WTC11 (cell line): ENCODE data around the gene HSPG2. TPM values are rescaled to one million over a fixed set of nuclear protein-coding genes. Genes with fewer than 3 reads are reported as not detected.
"Not testable (repeated sequence)": the region's sequence is repeated elsewhere in the genome, so short reads cannot be mapped to it uniquely, and the experiment has no call there.

ENCODE experiments used
- ATAC-seq: fragments of 200-7000 bp; cut with Tn5 transposase; 2 replicates; pipeline ENCODE4 v1.10.0; 2021; ENCODE audit warnings: mild to moderate bottlenecking, moderate library complexity
- CTCF ChIA-PET: fragments of 300-600 bp; sonication (Branson Sonifier 250); formaldehyde crosslinking; loops from one replicate; lab custom pipeline; 2021; ENCODE audit warnings: antibody characterized with exemption; lab: Charles Lee
- POLR2A ChIA-PET: fragments of 350-600 bp; sonication (Branson Sonifier 250); formaldehyde crosslinking; loops from one replicate; lab custom pipeline; 2021; ENCODE audit warnings: antibody characterized with exemption; lab: Charles Lee
- DNase-seq: peaks from one replicate; pipeline ENCODE4 v3.0.0; 2021; ENCODE audit warnings: low spot score
- H3K27ac Mint-ChIP-seq: 2 replicates; pipeline ENCODE4 v1.8.0; 2021; ENCODE audit warnings: mixed read lengths
- H3K27me3 Mint-ChIP-seq: 2 replicates; pipeline ENCODE4 v1.8.0; 2021; ENCODE audit warnings: low read depth, mild to moderate bottlenecking, moderate library complexity, mixed read lengths
- H3K36me3 Mint-ChIP-seq: 2 replicates; pipeline ENCODE4 v1.8.0; 2021; ENCODE audit warnings: mixed read lengths
- H3K4me1 Mint-ChIP-seq: 2 replicates; pipeline ENCODE4 v1.8.0; 2022; ENCODE audit warnings: mixed read lengths
- H3K4me3 Mint-ChIP-seq: 2 replicates; pipeline ENCODE4 v1.8.0; 2021; ENCODE audit warnings: mild to moderate bottlenecking, moderate library complexity, mixed read lengths
- H3K9me3 Mint-ChIP-seq: 2 replicates; pipeline ENCODE4 v1.8.0; 2021; ENCODE audit warnings: mixed read lengths
- HMGA2 ChIP-seq: fragments of 250-450 bp; sonication (Bioruptor Pico); IDR thresholded peaks from 2 replicates; pipeline ENCODE4 v1.4.0; 2021; ENCODE audit warnings: mild to moderate bottlenecking, moderate library complexity
- IRF2 ChIP-seq: sonication (generic); formaldehyde crosslinking; IDR thresholded peaks from 2 replicates; pipeline ENCODE4 v1.8.0; 2022; ENCODE audit warnings: low read depth, missing genetic modification reagents, borderline replicate concordance
- SMAD3 ChIP-seq: sonication (generic); formaldehyde crosslinking; IDR thresholded peaks from 2 replicates; pipeline ENCODE4 v1.8.0; 2022; ENCODE audit warnings: missing genetic modification reagents, mild to moderate bottlenecking, borderline replicate concordance
- ZNF263 ChIP-seq: sonication (generic); formaldehyde crosslinking; IDR thresholded peaks from 2 replicates; pipeline ENCODE4 v1.8.1; 2022; ENCODE audit warnings: low read depth, mild to moderate bottlenecking, moderate library complexity, missing genetic modification reagents
- ZNF396 ChIP-seq: fragments of 250-450 bp; sonication (Bioruptor Pico); IDR thresholded peaks from 2 replicates; pipeline ENCODE4 v1.8.0; 2021; ENCODE audit warnings: mild to moderate bottlenecking, moderate library complexity, borderline replicate concordance
- ZNF532 ChIP-seq: fragments of 250-450 bp; sonication (Bioruptor Pico); IDR thresholded peaks from 2 replicates; pipeline ENCODE4 v1.9.0; 2021; ENCODE audit warnings: mild to moderate bottlenecking, borderline replicate concordance
- ZNF671 ChIP-seq: fragments of 250-450 bp; sonication (Bioruptor Pico); IDR thresholded peaks from 2 replicates; pipeline ENCODE4 v1.8.0; 2021; ENCODE audit warnings: mild to moderate bottlenecking
- total RNA-seq: library from RNA; stranded (reverse); gene quantifications from 3 replicates; pipeline ENCODE4 v1.2.3, GENCODE V29; 2021
- TF ChIP-seq, protein P1 (sequence below): fragments of 200-600 bp; IDR thresholded peaks from 2 replicates; pipeline ENCODE4 v1.8.0; 2022; ENCODE audit warnings: antibody characterized with exemption
- TF ChIP-seq, protein P2 (sequence below): sonication (generic); formaldehyde crosslinking; IDR thresholded peaks from 2 replicates; pipeline ENCODE4 v1.8.1; 2023; ENCODE audit warnings: mild to moderate bottlenecking, moderate library complexity, missing genetic modification reagents

The HSPG2 gene
- total RNA-seq, 1 experiment from 2014 or later, result 120 TPM

GRCh38 chr1:21942959-21943640 lies 6.0 kb upstream of the HSPG2 start:
- ATAC-seq, POLR2A ChIA-PET, H3K4me3 Mint-ChIP-seq, H3K27ac Mint-ChIP-seq, DNase-seq, H3K27me3 Mint-ChIP-seq, H3K9me3 Mint-ChIP-seq, H3K36me3 Mint-ChIP-seq: not testable (repeated sequence)
- peaks cover 44% of the 10 kb centered on the region for H3K4me1 Mint-ChIP-seq
- CTCF ChIA-PET, result interaction anchor here (0.9 kb wide), 2 partner anchors 20 to 24 kb away, joined by 3 to 4 read pairs; no protein-coding TSS in a partner anchor

DNA sequence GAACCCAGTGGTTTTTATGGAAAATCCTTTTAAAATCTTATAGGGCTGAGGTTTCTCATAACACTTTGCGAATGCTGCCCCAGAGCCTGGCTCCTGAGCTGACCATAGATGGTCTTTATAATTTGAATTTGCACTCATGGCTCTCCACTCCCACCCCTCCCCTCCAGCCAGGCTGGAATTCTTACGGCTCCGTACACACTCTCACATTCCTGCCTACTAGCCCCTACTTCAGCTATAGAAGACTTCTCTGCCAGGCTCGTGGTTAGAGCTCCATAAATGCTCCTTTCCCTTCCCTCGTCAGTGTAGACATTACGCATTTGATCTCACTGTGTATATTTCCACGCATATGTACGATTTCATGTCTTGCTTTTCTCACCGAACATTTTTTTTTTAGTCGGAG lies 5.4 kb upstream of the HSPG2 start:
- CTCF ChIA-PET, result interaction anchor here (0.9 kb wide), 2 partner anchors 21 to 23 kb away, joined by 3 to 4 read pairs; no protein-coding TSS in a partner anchor
- Mint-ChIP-seq H3K4me3 (no peak overlapping the region), H3K27me3 (peaks cover 7% of the 10 kb centered on the region; the same call in 1 of the 2 replicates), H3K9me3 (no peaks in the 10 kb centered on the region), H3K4me1 (peaks cover 49% of the 10 kb centered on the region), H3K27ac (peak overlapping the region; percentile 75), H3K36me3 (no peaks in the 10 kb centered on the region)
- no peak for DNase-seq
- TF ChIP-seq ZNF671 (CRISPR knock-in tag) (no peak), HMGA2 (CRISPR knock-in tag) (no peak), SMAD3 (CRISPR knock-in tag) (no peak), ZNF263 (CRISPR knock-in tag) (no peak), IRF2 (CRISPR knock-in tag) (no peak), ZNF532 (CRISPR knock-in tag) (no peak), ZNF396 (no peak)
- TF ChIP-seq, protein P1, sequence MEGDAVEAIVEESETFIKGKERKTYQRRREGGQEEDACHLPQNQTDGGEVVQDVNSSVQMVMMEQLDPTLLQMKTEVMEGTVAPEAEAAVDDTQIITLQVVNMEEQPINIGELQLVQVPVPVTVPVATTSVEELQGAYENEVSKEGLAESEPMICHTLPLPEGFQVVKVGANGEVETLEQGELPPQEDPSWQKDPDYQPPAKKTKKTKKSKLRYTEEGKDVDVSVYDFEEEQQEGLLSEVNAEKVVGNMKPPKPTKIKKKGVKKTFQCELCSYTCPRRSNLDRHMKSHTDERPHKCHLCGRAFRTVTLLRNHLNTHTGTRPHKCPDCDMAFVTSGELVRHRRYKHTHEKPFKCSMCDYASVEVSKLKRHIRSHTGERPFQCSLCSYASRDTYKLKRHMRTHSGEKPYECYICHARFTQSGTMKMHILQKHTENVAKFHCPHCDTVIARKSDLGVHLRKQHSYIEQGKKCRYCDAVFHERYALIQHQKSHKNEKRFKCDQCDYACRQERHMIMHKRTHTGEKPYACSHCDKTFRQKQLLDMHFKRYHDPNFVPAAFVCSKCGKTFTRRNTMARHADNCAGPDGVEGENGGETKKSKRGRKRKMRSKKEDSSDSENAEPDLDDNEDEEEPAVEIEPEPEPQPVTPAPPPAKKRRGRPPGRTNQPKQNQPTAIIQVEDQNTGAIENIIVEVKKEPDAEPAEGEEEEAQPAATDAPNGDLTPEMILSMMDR, result no peak
- TF ChIP-seq, protein P2, sequence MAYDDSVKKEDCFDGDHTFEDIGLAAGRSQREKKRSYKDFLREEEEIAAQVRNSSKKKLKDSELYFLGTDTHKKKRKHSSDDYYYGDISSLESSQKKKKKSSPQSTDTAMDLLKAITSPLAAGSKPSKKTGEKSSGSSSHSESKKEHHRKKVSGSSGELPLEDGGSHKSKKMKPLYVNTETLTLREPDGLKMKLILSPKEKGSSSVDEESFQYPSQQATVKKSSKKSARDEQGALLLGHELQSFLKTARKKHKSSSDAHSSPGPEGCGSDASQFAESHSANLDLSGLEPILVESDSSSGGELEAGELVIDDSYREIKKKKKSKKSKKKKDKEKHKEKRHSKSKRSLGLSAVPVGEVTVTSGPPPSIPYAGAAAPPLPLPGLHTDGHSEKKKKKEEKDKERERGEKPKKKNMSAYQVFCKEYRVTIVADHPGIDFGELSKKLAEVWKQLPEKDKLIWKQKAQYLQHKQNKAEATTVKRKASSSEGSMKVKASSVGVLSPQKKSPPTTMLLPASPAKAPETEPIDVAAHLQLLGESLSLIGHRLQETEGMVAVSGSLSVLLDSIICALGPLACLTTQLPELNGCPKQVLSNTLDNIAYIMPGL (CRISPR knock-in tag), result no peak
- no peak for ATAC-seq
- POLR2A ChIA-PET, result no interaction called here

- Mint-ChIP-seq H3K36me3 (no peaks in the 10 kb centered on the region), H3K9me3 (no peaks in the 10 kb centered on the region), H3K4me1 (peaks cover 43% of the 10 kb centered on the region), H3K27ac (peak overlapping the region; percentile 12; the same call in 1 of the 2 replicates), H3K4me3 (no peak overlapping the region), H3K27me3 (peaks cover 7% of the 10 kb centered on the region; the same call in 1 of the 2 replicates)
- no peak for ATAC-seq
- TF ChIP-seq, protein P2 (CRISPR knock-in tag), result no peak
- TF ChIP-seq IRF2 (CRISPR knock-in tag), result no peak
- TF ChIP-seq, protein P1, result no peak
- CTCF ChIA-PET, result no interaction called here
- DNase-seq, result no peak
- POLR2A ChIA-PET, result no interaction called here
These were observed 4.3 kb upstream of the HSPG2 start for GRCh38 chr1:21941370-21941769.
